ENCODE data around the gene SKIDA1.

DNA sequence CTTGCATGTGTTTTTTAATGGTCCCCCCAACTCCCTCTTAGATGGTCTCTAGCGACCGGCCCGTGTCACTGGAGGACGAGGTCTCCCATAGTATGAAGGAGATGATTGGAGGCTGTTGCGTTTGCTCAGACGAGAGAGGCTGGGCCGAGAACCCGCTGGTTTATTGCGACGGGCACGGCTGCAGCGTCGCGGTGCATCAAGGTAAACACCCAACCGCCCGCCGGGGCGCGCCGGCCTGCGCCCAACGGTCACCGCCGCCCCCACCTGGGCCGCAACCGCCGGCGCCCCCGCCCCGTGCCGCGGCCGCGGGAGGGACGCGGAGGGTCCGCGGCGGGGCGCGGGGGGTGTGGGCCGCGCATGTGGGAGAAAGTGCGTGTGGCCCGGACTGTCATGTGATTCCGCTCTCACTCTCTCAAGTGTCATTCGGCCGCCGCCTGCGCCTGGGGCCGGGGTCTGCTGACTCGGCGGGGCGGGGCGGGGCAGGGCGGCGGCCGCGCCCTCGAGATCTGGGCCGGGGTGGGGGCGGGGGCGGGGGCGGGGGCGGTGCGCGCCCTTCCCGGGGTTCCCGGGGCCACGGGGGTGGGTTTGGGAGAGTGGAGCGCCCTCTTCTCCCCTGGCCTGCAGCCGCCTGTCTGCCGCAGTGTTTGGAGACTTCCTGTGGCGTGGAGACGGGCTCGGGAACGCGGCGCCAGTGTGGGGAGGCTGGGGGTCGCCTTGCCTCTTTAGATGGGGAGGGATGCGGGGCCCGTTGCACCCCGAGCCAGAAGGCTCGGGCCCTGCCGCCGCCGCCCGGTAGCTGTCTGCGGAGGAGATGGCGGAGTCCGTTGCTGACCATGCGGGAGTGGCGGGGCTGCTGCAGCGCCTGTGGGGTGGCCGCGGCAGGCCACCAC, 9.4 kb upstream of the SKIDA1 start:
- TF ChIP-seq, protein P1, sequence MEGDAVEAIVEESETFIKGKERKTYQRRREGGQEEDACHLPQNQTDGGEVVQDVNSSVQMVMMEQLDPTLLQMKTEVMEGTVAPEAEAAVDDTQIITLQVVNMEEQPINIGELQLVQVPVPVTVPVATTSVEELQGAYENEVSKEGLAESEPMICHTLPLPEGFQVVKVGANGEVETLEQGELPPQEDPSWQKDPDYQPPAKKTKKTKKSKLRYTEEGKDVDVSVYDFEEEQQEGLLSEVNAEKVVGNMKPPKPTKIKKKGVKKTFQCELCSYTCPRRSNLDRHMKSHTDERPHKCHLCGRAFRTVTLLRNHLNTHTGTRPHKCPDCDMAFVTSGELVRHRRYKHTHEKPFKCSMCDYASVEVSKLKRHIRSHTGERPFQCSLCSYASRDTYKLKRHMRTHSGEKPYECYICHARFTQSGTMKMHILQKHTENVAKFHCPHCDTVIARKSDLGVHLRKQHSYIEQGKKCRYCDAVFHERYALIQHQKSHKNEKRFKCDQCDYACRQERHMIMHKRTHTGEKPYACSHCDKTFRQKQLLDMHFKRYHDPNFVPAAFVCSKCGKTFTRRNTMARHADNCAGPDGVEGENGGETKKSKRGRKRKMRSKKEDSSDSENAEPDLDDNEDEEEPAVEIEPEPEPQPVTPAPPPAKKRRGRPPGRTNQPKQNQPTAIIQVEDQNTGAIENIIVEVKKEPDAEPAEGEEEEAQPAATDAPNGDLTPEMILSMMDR (conservative IDR thresholded peaks at IDR 0.05; ENCODE audit: low read length): no peak
- no peak for TF ChIP-seq EZH2phosphoT487 (IDR thresholded peaks at IDR 0.05; ENCODE audit: borderline replicate concordance)
